Mesodermal cell (in vitro differentiated cells): ENCODE data around the gene DRC7.
"Not testable (repeated sequence)": the region's sequence is repeated elsewhere in the genome, so short reads cannot be mapped to it uniquely, and the experiment has no call there.

Source experiments
- H3K27ac ChIP-seq: 2 replicates; pipeline ENCODE4 v1.7.0; 2013; ENCODE audit warnings: mild to moderate bottlenecking, low read depth, low read length, moderate library complexity; ENCODE audit not compliant: severe bottlenecking
- H3K36me3 ChIP-seq: 2 replicates; pipeline ENCODE4 v1.7.1; 2013; ENCODE audit warnings: mild to moderate bottlenecking, low read length, moderate library complexity; ENCODE audit not compliant: control insufficient read depth, insufficient read depth
- H3K4me1 ChIP-seq: one replicate; pipeline ENCODE4 v1.7.1; 2013; ENCODE audit warnings: mild to moderate bottlenecking, low read length; ENCODE audit not compliant: insufficient read depth, control insufficient read depth, poor library complexity, severe bottlenecking
- H3K4me3 ChIP-seq: 2 replicates; pipeline ENCODE4 v1.7.0; 2013; ENCODE audit warnings: low read length, control low read depth, mild to moderate bottlenecking; ENCODE audit not compliant: insufficient read depth, poor library complexity, severe bottlenecking; ENCODE audit errors: extremely low read depth
- H3K9me3 ChIP-seq: 2 replicates; pipeline ENCODE4 v1.7.1; 2013; ENCODE audit warnings: mild to moderate bottlenecking, low read length, moderate library complexity; ENCODE audit not compliant: control insufficient read depth
- WGBS, 2 experiments: methylation state at CpG; one replicate each; pipeline ENCODE4 v1.1.5; 2013; ENCODE audit warnings: missing lambda C conversion rate in 2 of 2; ENCODE audit not compliant: insufficient coverage in 2 of 2; 5-methylcytosine and 5-hydroxymethylcytosine counted together

DRC7 gene

DNA sequence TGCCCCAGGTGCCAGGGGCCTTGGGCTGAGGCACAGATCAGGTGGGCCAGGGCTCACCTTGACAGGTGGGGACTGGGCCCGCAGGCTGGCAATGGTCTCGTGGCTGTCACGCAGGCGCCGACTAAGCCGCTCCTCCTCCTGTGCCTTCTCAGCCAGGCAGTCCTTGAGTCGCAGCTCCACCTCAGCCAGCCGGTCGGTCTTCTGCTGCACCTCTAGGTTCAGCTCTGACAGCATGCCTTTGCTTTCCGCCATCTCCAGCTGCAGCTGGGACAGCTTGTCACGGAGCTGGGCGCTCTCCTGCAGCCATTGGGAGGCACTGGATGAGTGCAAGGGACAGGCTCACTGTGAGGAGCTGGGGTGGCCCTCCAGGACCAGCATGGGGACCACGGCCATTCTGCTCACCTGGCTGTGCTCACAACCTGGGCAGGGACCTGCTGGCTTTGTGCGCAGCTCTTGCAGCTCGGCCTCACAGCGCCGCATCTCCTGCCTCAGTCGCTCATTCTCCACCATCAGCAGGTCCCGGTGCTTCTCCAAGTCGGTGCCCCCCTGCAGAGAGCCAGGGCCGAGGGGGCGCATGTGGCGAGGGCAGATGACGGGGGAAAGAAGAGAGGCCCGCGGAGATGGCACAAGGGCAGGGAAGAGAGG lies 76.7 kb downstream of the DRC7 start:
- Histone ChIP-seq H3K4me1 (peaks cover 19% of the 10 kb centered on the region), H3K27ac (no peak overlapping the region), H3K9me3 (no peaks in the 10 kb centered on the region), H3K36me3 (peaks cover 71% of the 10 kb centered on the region), H3K4me3 (no peak overlapping the region)
- 96% methylated on average over 23 to 25 of the region's 26 CpGs for WGBS, 2 experiments

DNA sequence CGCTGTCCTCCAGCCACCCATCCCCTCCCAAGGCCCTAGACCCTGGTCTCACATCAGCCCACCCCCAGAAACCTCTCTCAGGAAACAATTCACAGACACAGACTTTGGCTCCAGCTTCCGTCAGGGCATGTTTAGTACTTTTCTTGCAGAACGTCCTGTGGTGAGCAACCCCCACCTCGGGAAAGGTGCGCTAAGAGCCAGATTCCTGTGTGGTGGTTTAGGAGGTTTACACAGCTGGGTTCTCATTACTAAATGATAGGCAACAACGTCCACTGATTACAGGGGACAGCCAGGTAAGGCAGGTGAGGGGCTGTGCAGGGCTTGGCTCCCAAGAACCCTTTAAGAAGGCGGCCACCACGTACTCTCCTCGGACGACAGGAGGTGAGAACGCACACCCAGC lies 78.4 kb downstream of the DRC7 start:
- no peaks in the 10 kb centered on the region for H3K9me3 ChIP-seq
- H3K36me3 ChIP-seq = peaks cover 65% of the 10 kb centered on the region
- H3K4me3 ChIP-seq = no peak overlapping the region
- WGBS, 2 experiments = 88 to 96% methylated on average over 8 to 11 of the region's 11 CpGs
- H3K4me1 ChIP-seq = peaks cover 19% of the 10 kb centered on the region
- H3K27ac ChIP-seq = no peak overlapping the region

DNA sequence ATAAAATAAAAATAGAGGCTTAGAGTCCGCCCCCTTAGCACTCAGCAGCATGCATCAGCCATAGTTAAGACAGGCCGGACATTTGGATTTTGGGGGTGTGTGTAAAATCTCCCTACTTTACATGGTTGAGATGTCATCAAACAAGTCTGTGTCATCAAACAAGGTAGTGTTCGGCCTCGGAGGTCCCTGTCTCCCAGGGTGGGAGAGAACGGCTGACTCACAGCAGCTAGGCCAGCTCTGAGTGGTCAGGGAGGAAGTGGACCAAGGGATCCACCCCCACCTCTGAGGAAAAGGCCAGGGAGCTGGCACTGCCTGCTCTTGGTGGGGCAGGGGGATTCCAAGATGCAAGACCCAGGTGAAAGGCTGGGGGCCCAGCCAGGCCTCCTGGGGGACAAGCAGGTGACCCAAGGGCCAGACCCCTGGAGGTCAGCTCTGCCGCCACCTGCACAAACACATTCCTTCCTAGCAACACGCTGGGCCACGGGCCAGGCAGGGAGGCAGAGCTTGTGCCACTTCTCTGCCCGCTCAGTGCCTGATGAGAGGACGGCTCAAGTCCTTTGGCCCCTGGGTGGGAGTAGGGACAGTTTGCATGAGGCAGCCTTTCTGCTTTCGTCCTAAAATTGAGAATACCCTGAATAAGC lies 79.2 kb downstream of the DRC7 start:
- 92 to 93% methylated on average over 7 to 9 of the region's 11 CpGs for WGBS, 2 experiments

DNA sequence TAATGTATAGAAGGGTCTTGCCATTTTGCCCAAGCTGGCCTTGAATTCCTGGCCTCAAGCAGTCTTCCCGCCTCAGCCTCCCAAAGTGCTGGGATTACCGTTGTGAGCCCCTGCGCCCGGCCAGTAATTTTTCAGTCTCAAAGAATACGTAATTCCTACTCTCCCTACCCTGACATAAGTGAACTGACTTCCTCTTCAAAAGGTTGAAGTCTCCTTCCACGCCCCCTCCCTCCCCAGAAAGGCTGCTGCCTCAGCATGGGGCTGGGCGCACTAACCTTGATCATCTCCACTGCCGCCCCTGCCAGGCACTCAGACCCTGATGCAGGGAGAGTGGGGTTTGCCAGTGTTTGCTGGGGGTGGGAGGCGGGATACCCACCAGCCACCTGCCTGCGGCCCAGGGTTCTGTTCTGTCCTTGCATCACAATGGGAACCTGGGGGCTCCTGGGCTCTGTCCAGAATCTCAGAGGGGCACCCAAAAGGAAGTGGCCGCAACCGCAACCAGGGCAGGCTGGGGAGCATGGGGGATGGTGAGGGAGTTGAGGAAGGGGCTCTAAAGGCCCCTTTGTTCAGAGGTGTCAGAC lies 80.2 kb downstream of the DRC7 start:
- Histone ChIP-seq H3K36me3 (peaks cover 64% of the 10 kb centered on the region), H3K4me3 (no peak overlapping the region), H3K27ac (no peak overlapping the region), H3K9me3 (no peaks in the 10 kb centered on the region), H3K4me1 (peaks cover 19% of the 10 kb centered on the region)
- WGBS, 2 experiments = 77 to 79% methylated on average over 7 to 9 of the region's 12 CpGs

More for the DNA sequence above, 79.2 kb downstream of the DRC7 start:
- H3K27ac ChIP-seq = no peak overlapping the region
- H3K4me3 ChIP-seq = no peak overlapping the region
- peaks cover 65% of the 10 kb centered on the region for H3K36me3 ChIP-seq
- peaks cover 19% of the 10 kb centered on the region for H3K4me1 ChIP-seq
- H3K9me3 ChIP-seq = no peaks in the 10 kb centered on the region

DNA sequence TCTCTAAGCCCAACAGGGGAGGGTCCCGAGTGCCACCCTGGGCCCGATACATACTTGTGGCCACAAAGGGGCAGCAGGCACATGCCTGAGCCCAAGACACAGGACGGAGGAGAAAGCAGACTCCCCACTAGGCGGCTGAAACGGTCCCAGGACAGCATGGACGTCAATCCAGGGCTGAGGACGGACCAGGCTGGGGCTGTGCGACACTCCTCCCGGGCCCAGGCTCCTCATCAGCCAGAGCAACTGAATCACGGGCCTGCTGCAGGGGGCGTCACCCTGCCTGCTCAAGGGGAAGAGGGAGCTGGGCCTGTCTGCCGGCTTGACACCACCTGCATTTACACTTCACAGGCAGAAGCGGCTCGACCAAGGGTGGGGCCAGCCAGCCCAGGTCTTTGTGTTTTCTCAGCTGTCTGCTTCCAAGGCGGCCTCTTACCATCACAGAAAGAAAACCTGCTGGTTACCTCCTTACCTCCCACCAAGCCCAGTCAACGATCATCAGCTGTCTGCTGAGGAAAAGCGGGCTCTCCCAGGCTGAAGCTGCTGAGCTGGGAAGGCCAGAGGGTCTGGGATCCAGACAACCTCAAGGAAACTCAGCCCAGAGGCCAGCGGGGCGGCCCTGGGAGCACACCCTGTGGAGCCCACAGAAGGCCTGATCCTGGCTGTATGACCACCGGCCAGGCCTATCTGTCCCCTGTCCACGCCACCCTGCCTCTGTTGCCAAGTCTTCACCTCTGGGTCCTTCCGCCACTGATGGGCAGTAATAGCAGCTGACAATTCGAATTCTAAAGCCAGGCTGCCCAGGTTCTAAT lies 81.3 kb downstream of the DRC7 start:
- 29% methylated on average over 19 to 20 of the region's 23 CpGs for WGBS, 2 experiments
- peaks cover 56% of the 10 kb centered on the region for H3K36me3 ChIP-seq
- H3K27ac ChIP-seq = no peak overlapping the region
- H3K4me1 ChIP-seq = peaks cover 19% of the 10 kb centered on the region
- no peak overlapping the region for H3K4me3 ChIP-seq
- H3K9me3 ChIP-seq = no peaks in the 10 kb centered on the region

DNA sequence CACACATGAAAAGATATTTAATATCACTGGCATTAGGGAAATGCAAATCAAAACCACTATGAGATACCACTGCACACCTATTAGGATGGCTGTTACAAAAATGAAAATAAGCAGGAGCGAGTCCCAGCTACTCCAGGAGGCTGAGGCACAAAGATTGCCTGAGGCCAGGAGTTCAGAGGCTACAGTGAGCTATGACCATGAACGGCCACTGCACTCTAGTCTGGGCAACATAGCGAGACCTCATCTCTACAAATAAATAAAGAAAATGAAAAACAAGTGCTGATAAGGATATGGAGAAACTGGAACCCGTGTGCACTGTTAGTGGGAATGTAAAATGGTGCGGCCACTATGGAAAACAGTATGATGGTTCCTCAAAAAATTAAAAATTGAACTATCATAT lies 84.1 kb downstream of the DRC7 start:
- H3K4me1 ChIP-seq = peaks cover 17% of the 10 kb centered on the region
- no peak overlapping the region for H3K4me3 ChIP-seq
- no peaks in the 10 kb centered on the region for H3K9me3 ChIP-seq
- H3K36me3 ChIP-seq = peaks cover 64% of the 10 kb centered on the region
- no peak overlapping the region for H3K27ac ChIP-seq
- 100% methylated on average over 1 of the region's 5 CpGs for WGBS, 2 experiments

DNA sequence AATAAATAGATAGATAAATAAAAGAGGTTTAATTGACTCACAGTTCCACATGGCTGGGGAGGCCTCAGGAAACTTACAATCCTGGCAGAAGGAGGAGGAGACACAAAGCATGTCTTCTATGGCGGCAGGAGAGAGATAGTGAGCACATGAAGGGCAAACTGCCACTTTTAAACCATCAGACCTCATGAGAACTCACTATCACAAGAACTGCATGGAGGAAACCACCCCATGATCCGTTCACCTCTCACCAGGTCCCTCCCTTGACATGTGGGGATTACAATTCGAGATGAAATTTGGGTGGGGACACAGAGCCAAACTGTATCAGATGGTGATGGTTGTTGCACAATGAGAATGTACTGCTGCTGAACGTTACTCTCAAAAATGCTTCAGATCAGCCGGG lies 85.2 kb downstream of the DRC7 start:
- H3K9me3 ChIP-seq, H3K4me3 ChIP-seq: not testable (repeated sequence)
- peaks cover 68% of the 10 kb centered on the region for H3K36me3 ChIP-seq

DNA sequence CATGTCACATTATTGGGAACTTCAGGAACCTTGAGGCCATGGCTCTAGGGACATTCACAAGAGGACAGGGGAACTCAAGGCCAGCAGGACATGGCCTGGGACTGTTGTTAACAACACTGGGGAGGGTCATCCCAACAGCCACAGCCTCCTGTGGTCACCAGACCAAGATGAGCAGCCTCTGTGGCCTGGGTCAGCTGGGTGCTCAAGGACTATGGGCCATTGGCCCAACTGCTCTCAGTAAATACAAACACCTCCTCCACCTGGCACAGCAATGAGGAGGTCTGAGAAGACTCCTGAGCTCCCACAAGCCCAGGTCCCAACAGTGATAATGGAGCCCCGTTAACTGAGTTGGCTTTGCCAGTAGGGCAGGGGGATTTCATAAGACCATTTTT lies 86.7 kb downstream of the DRC7 start:
- no peak overlapping the region for H3K27ac ChIP-seq
- 100% methylated on average over 1 of the region's 1 CpG; no CpG with 5 or more reads in 1 of the 2 experiments for WGBS, 2 experiments
- H3K4me1 ChIP-seq = no peaks in the 10 kb centered on the region
- peaks cover 76% of the 10 kb centered on the region for H3K36me3 ChIP-seq
- H3K9me3 ChIP-seq = no peaks in the 10 kb centered on the region
- H3K4me3 ChIP-seq = no peak overlapping the region

More for the DNA sequence above, 85.2 kb downstream of the DRC7 start:
- peaks cover 11% of the 10 kb centered on the region for H3K4me1 ChIP-seq
- WGBS, 2 experiments = 100% methylated on average over 4 of the region's 5 CpGs; no CpG with 5 or more reads in 1 of the 2 experiments
- H3K27ac ChIP-seq = not testable (repeated sequence)
